Gastroesophageal sphincter (tissue), 3 donors: ENCODE results near the gene ANKRD23.

Experiments used
- EP300 ChIP-seq: sonication (generic); formaldehyde crosslinking; IDR thresholded peaks from one replicate; pipeline ENCODE4 v1.6.1; 2017; ENCODE audit warnings: antibody characterized with exemption, mild to moderate bottlenecking
- TF ChIP-seq, protein P1 (sequence below), 4 experiments: fragments of 200-600 bp in 2 of 4; fragments of 450-650 bp in 2 of 4; sonication (generic) in 1 of 4; IDR thresholded peaks; one replicate each; pipeline ENCODE4 v1.5.1; 2017 to 2019; ENCODE audit warnings: antibody characterized with exemption in 4 of 4, mild to moderate bottlenecking in 2 of 4, moderate library complexity in 2 of 4

DNA sequence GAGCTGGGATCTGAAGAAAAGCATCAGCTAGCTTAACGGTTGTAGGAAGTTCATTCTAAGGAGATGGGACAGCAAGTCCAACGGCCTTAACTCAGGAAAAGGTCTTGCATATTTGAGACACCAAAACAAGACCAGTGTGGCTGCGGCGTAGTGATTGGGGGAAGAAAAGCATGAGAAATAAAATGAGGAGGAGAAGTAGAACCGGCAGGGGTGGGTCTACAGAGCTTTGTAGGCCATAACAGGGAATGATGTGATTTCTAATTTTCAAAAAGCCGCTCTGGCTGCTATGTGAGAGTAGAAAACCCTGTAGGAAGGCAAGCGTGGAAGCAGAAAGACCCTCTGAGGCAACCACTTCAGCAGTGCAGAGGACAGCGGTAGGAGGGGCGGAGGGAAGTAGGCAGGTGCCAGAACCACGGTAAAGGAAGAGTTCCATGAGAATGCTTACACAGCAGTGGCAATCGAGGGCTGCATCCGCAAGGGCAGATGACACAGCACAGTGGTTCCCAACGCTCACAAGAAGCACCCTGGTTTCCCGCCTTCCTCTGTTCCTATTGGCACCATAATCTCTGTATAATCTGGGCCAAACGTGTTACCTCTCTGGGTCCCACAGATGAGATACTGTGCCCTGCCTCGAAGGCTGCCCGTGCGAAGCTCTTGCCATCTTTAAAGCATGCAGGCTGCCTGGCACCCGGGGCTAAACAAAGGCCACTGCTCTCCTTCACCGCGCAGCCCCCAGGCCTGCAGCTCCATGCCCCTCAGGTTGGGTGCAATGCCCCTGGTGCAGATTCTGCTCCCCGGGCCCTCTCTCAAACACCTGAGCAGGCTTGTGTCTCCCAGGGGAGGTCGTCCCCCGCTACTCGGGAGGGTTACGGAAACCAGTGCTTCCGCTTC, 13.2 kb upstream of the ANKRD23 start:
- TF ChIP-seq, protein P1, sequence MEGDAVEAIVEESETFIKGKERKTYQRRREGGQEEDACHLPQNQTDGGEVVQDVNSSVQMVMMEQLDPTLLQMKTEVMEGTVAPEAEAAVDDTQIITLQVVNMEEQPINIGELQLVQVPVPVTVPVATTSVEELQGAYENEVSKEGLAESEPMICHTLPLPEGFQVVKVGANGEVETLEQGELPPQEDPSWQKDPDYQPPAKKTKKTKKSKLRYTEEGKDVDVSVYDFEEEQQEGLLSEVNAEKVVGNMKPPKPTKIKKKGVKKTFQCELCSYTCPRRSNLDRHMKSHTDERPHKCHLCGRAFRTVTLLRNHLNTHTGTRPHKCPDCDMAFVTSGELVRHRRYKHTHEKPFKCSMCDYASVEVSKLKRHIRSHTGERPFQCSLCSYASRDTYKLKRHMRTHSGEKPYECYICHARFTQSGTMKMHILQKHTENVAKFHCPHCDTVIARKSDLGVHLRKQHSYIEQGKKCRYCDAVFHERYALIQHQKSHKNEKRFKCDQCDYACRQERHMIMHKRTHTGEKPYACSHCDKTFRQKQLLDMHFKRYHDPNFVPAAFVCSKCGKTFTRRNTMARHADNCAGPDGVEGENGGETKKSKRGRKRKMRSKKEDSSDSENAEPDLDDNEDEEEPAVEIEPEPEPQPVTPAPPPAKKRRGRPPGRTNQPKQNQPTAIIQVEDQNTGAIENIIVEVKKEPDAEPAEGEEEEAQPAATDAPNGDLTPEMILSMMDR (IDR thresholded peaks at IDR 0.05) = no peak
- TF ChIP-seq EP300 = no peak
